Measurements from ENCODE around the gene C11orf65. TPM values are rescaled to one million over a fixed set of nuclear protein-coding genes. Genes with fewer than 3 reads are reported as not detected.
"Not testable (repeated sequence)": the region's sequence is repeated elsewhere in the genome, so short reads cannot be mapped to it uniquely, and the experiment has no call there.

C11orf65 gene
- total RNA-seq, 4 donors from 2014 or later = 0.19 to 1.3 (median 0.30) TPM; not detected in 1

- no peak overlapping the region for H3K4me3 ChIP-seq (ENCODE audit: low read depth, poor library complexity, severe bottlenecking)
- 77 to 82% methylated on average over 5 of the region's 5 CpGs for WGBS, 2 donors
- TF ChIP-seq CTCF (IDR thresholded peaks at IDR 0.05) (no peak), POLR2A (IDR thresholded peaks at IDR 0.05) (no peak)
- DNase-seq (ENCODE audit: low spot score in 2 of 2) = no peak
- intact Hi-C loops (cut with DNase I; ENCODE audit: low total_unique reads) = no loop called here
Observed at GRCh38 chr11:108388576-108388975, 78.8 kb downstream of the C11orf65 start.

- DNase-seq (ENCODE audit: low spot score in 2 of 2); intact Hi-C loops (cut with DNase I; ENCODE audit: low total_unique reads); H3K4me3 ChIP-seq (ENCODE audit: low read depth, poor library complexity, severe bottlenecking): not testable (repeated sequence)
- WGBS, 2 donors = 94 to 97% methylated on average over 24 of the region's 24 CpGs
Observed at GRCh38 chr11:108373505-108373904, 93.8 kb downstream of the C11orf65 start.

GRCh38 chr11:108370990-108371389, 96.3 kb downstream of the C11orf65 start:
- TF ChIP-seq CTCF (IDR thresholded peaks at IDR 0.05) = no peak
- TF ChIP-seq POLR2A (IDR thresholded peaks at IDR 0.05) = no peak
- WGBS, 2 donors = 75 to 76% methylated on average over 5 of the region's 5 CpGs

GRCh38 chr11:108370315-108370714, 97.0 kb downstream of the C11orf65 start:
- TF ChIP-seq CTCF (IDR thresholded peaks at IDR 0.05) (no peak), POLR2A (IDR thresholded peaks at IDR 0.05) (no peak)
- intact Hi-C loops (cut with DNase I; ENCODE audit: low total_unique reads) = no loop called here
- no peak overlapping the region for H3K4me3 ChIP-seq (ENCODE audit: low read depth, poor library complexity, severe bottlenecking)
- no peak for DNase-seq (ENCODE audit: low spot score in 2 of 2)

More at GRCh38 chr11:108370990-108371389, 96.3 kb downstream of the C11orf65 start:
- H3K4me3 ChIP-seq (ENCODE audit: low read depth, poor library complexity, severe bottlenecking) = no peak overlapping the region
- intact Hi-C loops (cut with DNase I; ENCODE audit: low total_unique reads) = no loop called here
- no peak for DNase-seq (ENCODE audit: low spot score in 2 of 2)

GRCh38 chr11:108369064-108369463, 98.3 kb downstream of the C11orf65 start:
- H3K4me3 ChIP-seq (ENCODE audit: low read depth, poor library complexity, severe bottlenecking) = no peak overlapping the region
- TF ChIP-seq CTCF (IDR thresholded peaks at IDR 0.05) (no peak), POLR2A (IDR thresholded peaks at IDR 0.05) (no peak)
- intact Hi-C loops (cut with DNase I; ENCODE audit: low total_unique reads) = no loop called here
- 69 to 95% methylated on average over 5 of the region's 5 CpGs for WGBS, 2 donors
- DNase-seq (ENCODE audit: low spot score in 2 of 2) = no peak

GRCh38 chr11:108368134-108368533, 99.2 kb downstream of the C11orf65 start:
- no peak overlapping the region for H3K4me3 ChIP-seq (ENCODE audit: low read depth, poor library complexity, severe bottlenecking)
- TF ChIP-seq CTCF (IDR thresholded peaks at IDR 0.05) (no peak), POLR2A (IDR thresholded peaks at IDR 0.05) (no peak)
- WGBS, 2 donors = 31 to 36% methylated on average over 1 of the region's 1 CpG
- DNase-seq (ENCODE audit: low spot score in 2 of 2) = no peak
- intact Hi-C loops (cut with DNase I; ENCODE audit: low total_unique reads) = no loop called here
